Mesenchymal stem cell (in vitro differentiated cells and primary cell): ENCODE measurements around the gene ZNF761.
"Not testable (repeated sequence)": the region's sequence is repeated elsewhere in the genome, so short reads cannot be mapped to it uniquely, and the experiment has no call there.

Source experiments
- DNase-seq: peaks from one replicate; pipeline ENCODE4 v3.0.0-alpha.2; 2013
- H2AFZ ChIP-seq: one replicate; pipeline ENCODE4 v1.6.1; 2013; ENCODE audit warnings: low read depth, mild to moderate bottlenecking, control low read depth, inconsistent platforms, low read length, moderate library complexity
- H2AK5ac ChIP-seq: 2 replicates; pipeline ENCODE4 v1.6.1; 2013; ENCODE audit warnings: low read length, moderate library complexity, mild to moderate bottlenecking, inconsistent platforms; ENCODE audit not compliant: severe bottlenecking
- H2BK120ac ChIP-seq: one replicate; pipeline ENCODE4 v1.6.1; 2013; ENCODE audit warnings: low read depth, mild to moderate bottlenecking, inconsistent platforms, low read length, moderate library complexity
- H2BK12ac ChIP-seq, 2 experiments: one replicate each; pipeline ENCODE4 v1.6.1; 2013; ENCODE audit warnings: inconsistent platforms in 2 of 2, low read length in 2 of 2, mild to moderate bottlenecking in 2 of 2, moderate library complexity in 2 of 2, control low read depth in 1 of 2
- H2BK15ac ChIP-seq: one replicate; pipeline ENCODE4 v1.6.1; 2013; ENCODE audit warnings: mild to moderate bottlenecking, low read depth, inconsistent platforms; ENCODE audit not compliant: poor library complexity, severe bottlenecking
- H2BK5ac ChIP-seq: 2 replicates; pipeline ENCODE4 v1.6.1; 2013; ENCODE audit warnings: low read depth, mild to moderate bottlenecking, low read length, control low read depth, inconsistent platforms; ENCODE audit not compliant: poor library complexity, severe bottlenecking
- H3K14ac ChIP-seq, 2 experiments: one replicate each; pipeline ENCODE4 v1.6.1; 2013; ENCODE audit warnings: inconsistent platforms in 2 of 2, low read length in 2 of 2, control low read depth in 1 of 2, mild to moderate bottlenecking in 1 of 2, moderate library complexity in 1 of 2
- H3K18ac ChIP-seq, 2 experiments: one replicate each; pipeline ENCODE4 v1.6.1; 2013; ENCODE audit warnings: inconsistent platforms in 2 of 2, low read length in 2 of 2, control low read depth in 1 of 2, low read depth in 1 of 2, mild to moderate bottlenecking in 1 of 2
- H3K23ac ChIP-seq, 2 experiments: one replicate each; pipeline ENCODE4 v1.6.1; 2013; ENCODE audit warnings: inconsistent platforms in 2 of 2, low read length in 2 of 2, mild to moderate bottlenecking in 2 of 2, moderate library complexity in 2 of 2, control low read depth in 1 of 2
- H3K27ac ChIP-seq: 2 replicates; pipeline ENCODE4 v1.5.1; 2013; ENCODE audit warnings: mild to moderate bottlenecking, moderate library complexity, low read length, control low read depth, inconsistent platforms; ENCODE audit not compliant: poor library complexity, severe bottlenecking
- H3K27me3 ChIP-seq, 2 experiments: 2 replicates each; pipeline versions ENCODE4 v1.6.1 to v1.7.0; 2013; ENCODE audit warnings: low read length in 2 of 2, mild to moderate bottlenecking in 2 of 2, moderate library complexity in 2 of 2, control low read depth in 1 of 2, inconsistent platforms in 1 of 2; ENCODE audit not compliant: control insufficient read depth in 1 of 2, insufficient read depth in 1 of 2
- H3K36me3 ChIP-seq, 2 experiments: 2 replicates each; pipeline versions ENCODE4 v1.6.1 to v1.7.0; 2013; ENCODE audit warnings: low read length in 2 of 2, control low read depth in 1 of 2, inconsistent platforms in 1 of 2, low read depth in 1 of 2, mild to moderate bottlenecking in 1 of 2; ENCODE audit not compliant: insufficient read depth in 2 of 2, control insufficient read depth in 1 of 2
- H3K4ac ChIP-seq, 2 experiments: one replicate each; pipeline ENCODE4 v1.6.1; 2013; ENCODE audit warnings: inconsistent platforms in 2 of 2, low read length in 2 of 2, mild to moderate bottlenecking in 2 of 2, moderate library complexity in 2 of 2, control low read depth in 1 of 2, low read depth in 1 of 2
- H3K4me1 ChIP-seq: 2 replicates; pipeline ENCODE4 v1.6.1; 2013; ENCODE audit warnings: low read depth, low read length, control low read depth; ENCODE audit not compliant: control insufficient read depth, insufficient read depth
- H3K4me2 ChIP-seq: 2 replicates; pipeline ENCODE4 v1.6.1; 2013; ENCODE audit warnings: low read length, mild to moderate bottlenecking, inconsistent platforms; ENCODE audit not compliant: poor library complexity, severe bottlenecking
- H3K4me3 ChIP-seq, 2 experiments: 2 replicates each; pipeline versions ENCODE4 v1.5.1 to v1.7.0; 2013; ENCODE audit warnings: low read length in 2 of 2, mild to moderate bottlenecking in 2 of 2, control low read depth in 1 of 2, low read depth in 1 of 2; ENCODE audit not compliant: insufficient read depth in 1 of 2
- H3K79me1 ChIP-seq: replicated peaks from 2 replicates; pipeline ENCODE4 v1.6.1; 2013; ENCODE audit warnings: mild to moderate bottlenecking, control low read depth, low read length, inconsistent platforms; ENCODE audit not compliant: poor library complexity, severe bottlenecking
- H3K9ac ChIP-seq: 2 replicates; pipeline ENCODE4 v1.7.0; 2013; ENCODE audit warnings: mild to moderate bottlenecking, low read length, moderate library complexity
- H3K9me3 ChIP-seq: 2 replicates; pipeline ENCODE4 v1.7.0; 2013; ENCODE audit warnings: mild to moderate bottlenecking, low read length; ENCODE audit not compliant: control insufficient read depth
- H4K8ac ChIP-seq: one replicate; pipeline ENCODE4 v1.6.1; 2013; ENCODE audit warnings: inconsistent platforms, mild to moderate bottlenecking, low read length, moderate library complexity
- H4K91ac ChIP-seq: one replicate; pipeline ENCODE4 v1.6.1; 2013; ENCODE audit warnings: mild to moderate bottlenecking, low read length, inconsistent platforms
- WGBS: methylation state at CpG from one replicate; pipeline ENCODE4 v1.1.7; 2013; ENCODE audit warnings: mixed read lengths; 5-methylcytosine and 5-hydroxymethylcytosine counted together

Gene ZNF761

GRCh38 chr19:53396525-53396868 lies 35.3 kb upstream of the ZNF761 start:
- Histone ChIP-seq H3K23ac (no peak overlapping the region), H3K27ac (no peak overlapping the region), H2BK12ac (no peak overlapping the region), H3K9ac (peak overlapping the region; percentile 95), H3K18ac (no peak overlapping the region), H3K36me3 (peaks cover 25 to 32% of the 10 kb centered on the region in 2 experiments), H2BK15ac (no peak overlapping the region), H2AFZ (no peak overlapping the region), H3K79me1 (peaks cover 15% of the 10 kb centered on the region), H2BK5ac (no peak overlapping the region), H3K4me3 (peak overlapping the region in 1 of 2 experiments; percentile 91), H3K4ac (no peak overlapping the region), H4K91ac (no peak overlapping the region), H2BK120ac (no peak overlapping the region), H3K14ac (no peak overlapping the region), H3K4me1 (peaks cover 7% of the 10 kb centered on the region), H2AK5ac (no peak overlapping the region), H3K4me2 (no peak overlapping the region), H4K8ac (no peak overlapping the region), H3K27me3 (no peaks in the 10 kb centered on the region), H3K9me3 (peaks cover 12% of the 10 kb centered on the region)
- peak; percentile 2 for DNase-seq
- WGBS = 11% methylated on average over 1 of the region's 1 CpG

GRCh38 chr19:53397918-53398317 lies 33.9 kb upstream of the ZNF761 start:
- H3K4me1 ChIP-seq, H2AK5ac ChIP-seq, H3K23ac ChIP-seq, H3K4me3 ChIP-seq, H3K27ac ChIP-seq, H2BK120ac ChIP-seq, H3K14ac ChIP-seq, H3K18ac ChIP-seq, H2BK5ac ChIP-seq, H3K27me3 ChIP-seq, H2BK15ac ChIP-seq, H3K9ac ChIP-seq, H2BK12ac ChIP-seq, H3K4me2 ChIP-seq, H2AFZ ChIP-seq, DNase-seq, H4K91ac ChIP-seq, H3K4ac ChIP-seq, H4K8ac ChIP-seq: not testable (repeated sequence)
- peaks cover 22% of the 10 kb centered on the region for H3K9me3 ChIP-seq
- peaks cover 21% of the 10 kb centered on the region for H3K79me1 ChIP-seq
- WGBS = no CpG with 5 or more reads among the region's 1 CpG
- H3K36me3 ChIP-seq = peaks cover 37 to 46% of the 10 kb centered on the region in 2 experiments

GRCh38 chr19:53409505-53410204 lies 22.1 kb upstream of the ZNF761 start:
- Histone ChIP-seq H3K4me3 (peak overlapping the region in 1 of 2 experiments; percentile 63), H3K23ac (no peak overlapping the region), H3K4ac (no peak overlapping the region), H3K79me1 (peaks cover 3% of the 10 kb centered on the region), H3K4me1 (no peaks in the 10 kb centered on the region), H2BK15ac (no peak overlapping the region), H3K18ac (no peak overlapping the region), H2BK120ac (no peak overlapping the region), H4K8ac (no peak overlapping the region), H4K91ac (no peak overlapping the region), H3K9ac (no peak overlapping the region), H3K27me3 (no peaks in the 10 kb centered on the region), H3K27ac (no peak overlapping the region), H3K9me3 (peaks cover 80% of the 10 kb centered on the region), H2BK5ac (no peak overlapping the region), H2BK12ac (no peak overlapping the region), H3K14ac (no peak overlapping the region), H2AK5ac (no peak overlapping the region), H2AFZ (no peak overlapping the region), H3K36me3 (peaks cover 16 to 50% of the 10 kb centered on the region in 2 experiments), H3K4me2 (no peak overlapping the region)
- 96% methylated on average over 6 of the region's 7 CpGs for WGBS
- DNase-seq = no peak

GRCh38 chr19:53420520-53421315 lies 11.1 kb upstream of the ZNF761 start:
- H3K4me1 ChIP-seq, H3K4me3 ChIP-seq, H3K23ac ChIP-seq, H2BK120ac ChIP-seq, H3K4me2 ChIP-seq, H4K91ac ChIP-seq, DNase-seq, H2BK5ac ChIP-seq, H4K8ac ChIP-seq, H3K27me3 ChIP-seq, H2AK5ac ChIP-seq, H3K36me3 ChIP-seq, H2BK15ac ChIP-seq, H3K18ac ChIP-seq, H3K27ac ChIP-seq, H3K4ac ChIP-seq, H3K14ac ChIP-seq, H3K9ac ChIP-seq, H3K79me1 ChIP-seq, H2BK12ac ChIP-seq, H2AFZ ChIP-seq: not testable (repeated sequence)
- H3K9me3 ChIP-seq = peaks cover 10% of the 10 kb centered on the region
- 63% methylated on average over 10 of the region's 11 CpGs for WGBS
